ENCODE results near the gene SLC2A13.

The SLC2A13 gene

GRCh38 chr12:39798429-39798828 is 307.5 kb downstream of the SLC2A13 start:
- H2BK5ac ChIP-seq (ENCODE audit: low read depth, low read length, poor library complexity) = no peak overlapping the region
- H3K4ac ChIP-seq (ENCODE audit: low read depth, low read length) = no peak overlapping the region
- no peaks in the 10 kb centered on the region for H3K4me1 ChIP-seq (ENCODE audit: control insufficient read depth in 1 of 2, insufficient read depth in 2 of 2, low read length in 2 of 2)
- H3K4me2 ChIP-seq (ENCODE audit: low read length) = no peak overlapping the region
- no peaks in the 10 kb centered on the region for H3K79me2 ChIP-seq (ENCODE audit: control insufficient read depth, insufficient read depth, low read length, poor library complexity)
- no peak overlapping the region for H2AK5ac ChIP-seq (ENCODE audit: low read length)
- DNase-seq = no peak
- no peaks in the 10 kb centered on the region for H3K36me3 ChIP-seq (ENCODE audit: control insufficient read depth in 1 of 2, insufficient read depth in 2 of 2, low read length in 2 of 2)
- H4K8ac ChIP-seq (ENCODE audit: low read depth, low read length) = no peak overlapping the region
- H2AFZ ChIP-seq (ENCODE audit: insufficient read depth, low read length, poor library complexity) = no peak overlapping the region
- no peaks in the 10 kb centered on the region for H3K9me3 ChIP-seq (ENCODE audit: insufficient read depth, low read depth, low read length)
- no peak overlapping the region for H2BK120ac ChIP-seq (ENCODE audit: insufficient read depth, low read length, poor library complexity)
- H4K12ac ChIP-seq (ENCODE audit: low read depth, low read length) = no peak overlapping the region
- no peak overlapping the region for H4K91ac ChIP-seq (ENCODE audit: low read depth, low read length)
- H3K27ac ChIP-seq (ENCODE audit: low read depth, low read length) = no peak overlapping the region
- no peaks in the 10 kb centered on the region for H3K27me3 ChIP-seq (ENCODE audit: insufficient read depth, low read length)
- no peak overlapping the region for H3K9ac ChIP-seq (ENCODE audit: low read length)
- no CpG with 5 or more reads among the region's 5 CpGs for WGBS (ENCODE audit: extremely low coverage, insufficient coverage, insufficient read length)
- no peak overlapping the region for H3K18ac ChIP-seq (ENCODE audit: low read length)
- no peaks in the 10 kb centered on the region for H3K79me1 ChIP-seq (ENCODE audit: low read length)
- no peak overlapping the region for H3K23ac ChIP-seq (ENCODE audit: low read length)
- no peak overlapping the region for H2BK12ac ChIP-seq (ENCODE audit: low read length)
- H3K4me3 ChIP-seq (ENCODE audit: low read depth, low read length) = no peak overlapping the region
- H3K14ac ChIP-seq (ENCODE audit: low read length) = no peak overlapping the region

GRCh38 chr12:39795481-39795880 is 310.4 kb downstream of the SLC2A13 start:
- Histone ChIP-seq H3K4me3 (ENCODE audit: low read depth, low read length) (no peak overlapping the region), H2AFZ (ENCODE audit: insufficient read depth, low read length, poor library complexity) (no peak overlapping the region), H4K91ac (ENCODE audit: low read depth, low read length) (no peak overlapping the region), H3K36me3 (ENCODE audit: control insufficient read depth in 1 of 2, insufficient read depth in 2 of 2, low read length in 2 of 2) (no peaks in the 10 kb centered on the region), H3K18ac (ENCODE audit: low read length) (no peak overlapping the region), H3K23ac (ENCODE audit: low read length) (no peak overlapping the region), H3K9ac (ENCODE audit: low read length) (no peak overlapping the region), H3K4ac (ENCODE audit: low read depth, low read length) (no peak overlapping the region), H3K79me2 (ENCODE audit: control insufficient read depth, insufficient read depth, low read length, poor library complexity) (no peaks in the 10 kb centered on the region), H4K12ac (ENCODE audit: low read depth, low read length) (no peak overlapping the region), H4K8ac (ENCODE audit: low read depth, low read length) (no peak overlapping the region), H3K4me2 (ENCODE audit: low read length) (no peak overlapping the region), H2BK5ac (ENCODE audit: low read depth, low read length, poor library complexity) (no peak overlapping the region), H2BK120ac (ENCODE audit: insufficient read depth, low read length, poor library complexity) (no peak overlapping the region), H3K27me3 (ENCODE audit: insufficient read depth, low read length) (no peaks in the 10 kb centered on the region), H3K14ac (ENCODE audit: low read length) (no peak overlapping the region), H3K27ac (ENCODE audit: low read depth, low read length) (no peak overlapping the region), H3K79me1 (ENCODE audit: low read length) (no peaks in the 10 kb centered on the region), H2AK5ac (ENCODE audit: low read length) (no peak overlapping the region), H3K9me3 (ENCODE audit: insufficient read depth, low read depth, low read length) (no peaks in the 10 kb centered on the region), H3K4me1 (ENCODE audit: control insufficient read depth in 1 of 2, insufficient read depth in 2 of 2, low read length in 2 of 2) (no peaks in the 10 kb centered on the region), H2BK12ac (ENCODE audit: low read length) (no peak overlapping the region)
- DNase-seq = no peak
- WGBS (ENCODE audit: extremely low coverage, insufficient coverage, insufficient read length) = no CpG with 5 or more reads among the region's 2 CpGs

GRCh38 chr12:39792938-39793337 is 312.9 kb downstream of the SLC2A13 start:
- Histone ChIP-seq H3K9me3 (ENCODE audit: insufficient read depth, low read depth, low read length) (no peaks in the 10 kb centered on the region), H3K4me3 (ENCODE audit: low read depth, low read length) (no peak overlapping the region), H3K14ac (ENCODE audit: low read length) (no peak overlapping the region), H3K4me2 (ENCODE audit: low read length) (no peak overlapping the region), H3K4ac (ENCODE audit: low read depth, low read length) (no peak overlapping the region), H4K12ac (ENCODE audit: low read depth, low read length) (no peak overlapping the region), H3K27me3 (ENCODE audit: insufficient read depth, low read length) (no peaks in the 10 kb centered on the region), H2BK5ac (ENCODE audit: low read depth, low read length, poor library complexity) (no peak overlapping the region), H3K4me1 (ENCODE audit: control insufficient read depth in 1 of 2, insufficient read depth in 2 of 2, low read length in 2 of 2) (no peaks in the 10 kb centered on the region), H3K79me1 (ENCODE audit: low read length) (no peaks in the 10 kb centered on the region), H3K23ac (ENCODE audit: low read length) (no peak overlapping the region), H4K91ac (ENCODE audit: low read depth, low read length) (no peak overlapping the region), H3K27ac (ENCODE audit: low read depth, low read length) (no peak overlapping the region), H3K79me2 (ENCODE audit: control insufficient read depth, insufficient read depth, low read length, poor library complexity) (no peaks in the 10 kb centered on the region), H2BK120ac (ENCODE audit: insufficient read depth, low read length, poor library complexity) (no peak overlapping the region), H3K18ac (ENCODE audit: low read length) (no peak overlapping the region), H2AK5ac (ENCODE audit: low read length) (no peak overlapping the region), H4K8ac (ENCODE audit: low read depth, low read length) (no peak overlapping the region), H2BK12ac (ENCODE audit: low read length) (no peak overlapping the region), H3K36me3 (ENCODE audit: control insufficient read depth in 1 of 2, insufficient read depth in 2 of 2, low read length in 2 of 2) (no peaks in the 10 kb centered on the region), H2AFZ (ENCODE audit: insufficient read depth, low read length, poor library complexity) (no peak overlapping the region), H3K9ac (ENCODE audit: low read length) (no peak overlapping the region)
- WGBS (ENCODE audit: extremely low coverage, insufficient coverage, insufficient read length) = no CpG with 5 or more reads among the region's 1 CpG
- no peak for DNase-seq

GRCh38 chr12:39788239-39788638 is 317.6 kb downstream of the SLC2A13 start:
- Histone ChIP-seq H4K12ac (ENCODE audit: low read depth, low read length) (no peak overlapping the region), H4K91ac (ENCODE audit: low read depth, low read length) (no peak overlapping the region), H3K4me2 (ENCODE audit: low read length) (no peak overlapping the region), H3K9me3 (ENCODE audit: insufficient read depth, low read depth, low read length) (no peaks in the 10 kb centered on the region), H2BK12ac (ENCODE audit: low read length) (no peak overlapping the region), H2BK5ac (ENCODE audit: low read depth, low read length, poor library complexity) (no peak overlapping the region), H3K9ac (ENCODE audit: low read length) (no peak overlapping the region), H3K4ac (ENCODE audit: low read depth, low read length) (no peak overlapping the region), H3K36me3 (ENCODE audit: control insufficient read depth in 1 of 2, insufficient read depth in 2 of 2, low read length in 2 of 2) (no peaks in the 10 kb centered on the region), H2BK120ac (ENCODE audit: insufficient read depth, low read length, poor library complexity) (no peak overlapping the region), H4K8ac (ENCODE audit: low read depth, low read length) (no peak overlapping the region), H3K27ac (ENCODE audit: low read depth, low read length) (no peak overlapping the region), H3K4me3 (ENCODE audit: low read depth, low read length) (no peak overlapping the region), H3K79me1 (ENCODE audit: low read length) (no peaks in the 10 kb centered on the region), H2AFZ (ENCODE audit: insufficient read depth, low read length, poor library complexity) (no peak overlapping the region), H2AK5ac (ENCODE audit: low read length) (no peak overlapping the region), H3K27me3 (ENCODE audit: insufficient read depth, low read length) (no peaks in the 10 kb centered on the region), H3K23ac (ENCODE audit: low read length) (no peak overlapping the region), H3K14ac (ENCODE audit: low read length) (no peak overlapping the region), H3K79me2 (ENCODE audit: control insufficient read depth, insufficient read depth, low read length, poor library complexity) (no peaks in the 10 kb centered on the region), H3K4me1 (ENCODE audit: control insufficient read depth in 1 of 2, insufficient read depth in 2 of 2, low read length in 2 of 2) (no peaks in the 10 kb centered on the region), H3K18ac (ENCODE audit: low read length) (no peak overlapping the region)
- no CpG with 5 or more reads among the region's 2 CpGs for WGBS (ENCODE audit: extremely low coverage, insufficient coverage, insufficient read length)
- no peak for DNase-seq
